HepG2 (cell line): ENCODE results near the gene NDUFB10. TPM values are rescaled to one million over a fixed set of nuclear protein-coding genes. Genes with fewer than 3 reads are reported as not detected.

Source experiments
- GTF3A ChIP-seq: sonication (generic); formaldehyde crosslinking; conservative IDR thresholded peaks from 2 replicates; pipeline ENCODE4 v1.4.0; 2020; ENCODE audit warnings: mild to moderate bottlenecking, missing genetic modification reagents
- LBX2 ChIP-seq: sonication (generic); formaldehyde crosslinking; IDR thresholded peaks from 2 replicates; pipeline ENCODE4 v1.5.0; 2020; ENCODE audit warnings: missing genetic modification reagents, mild to moderate bottlenecking, borderline replicate concordance
- MZF1 ChIP-seq: sonication (generic); formaldehyde crosslinking; IDR thresholded peaks from 2 replicates; pipeline ENCODE4 v1.8.1; 2023; ENCODE audit warnings: mild to moderate bottlenecking, missing genetic modification reagents, borderline replicate concordance
- SALL2 ChIP-seq: sonication (generic); formaldehyde crosslinking; IDR thresholded peaks from 2 replicates; pipeline ENCODE4 v1.8.1; 2023; ENCODE audit warnings: mild to moderate bottlenecking, missing genetic modification reagents, inconsistent platforms
- SETDB1 ChIP-seq: sonication (generic); formaldehyde crosslinking; IDR thresholded peaks from 2 replicates; pipeline ENCODE4 v1.5.1; 2020; ENCODE audit warnings: missing genetic modification reagents, mild to moderate bottlenecking, borderline replicate concordance
- SKIL ChIP-seq: sonication (generic); formaldehyde crosslinking; IDR thresholded peaks from 2 replicates; pipeline ENCODE4 v1.8.0; 2022; ENCODE audit warnings: missing genetic modification reagents, mild to moderate bottlenecking, moderate library complexity, borderline replicate concordance
- THAP7 ChIP-seq: sonication (generic); formaldehyde crosslinking; IDR thresholded peaks from 2 replicates; pipeline ENCODE4 v1.8.1; 2023; ENCODE audit warnings: mild to moderate bottlenecking, missing genetic modification reagents
- ZKSCAN1 ChIP-seq: fragments of 150-350 bp; IDR thresholded peaks from 2 replicates; pipeline ENCODE4 v1.6.1; 2014; ENCODE audit warnings: low read length
- ZNF20 ChIP-seq: sonication (generic); formaldehyde crosslinking; IDR thresholded peaks from 2 replicates; pipeline ENCODE4 v1.4.0; 2020; ENCODE audit warnings: mild to moderate bottlenecking, moderate library complexity, missing genetic modification reagents
- ZNF609 ChIP-seq: sonication (generic); formaldehyde crosslinking; IDR thresholded peaks from 2 replicates; pipeline ENCODE4 v1.4.0; 2020; ENCODE audit warnings: mild to moderate bottlenecking, missing genetic modification reagents, borderline replicate concordance
- ZXDC ChIP-seq: sonication (generic); formaldehyde crosslinking; IDR thresholded peaks from 2 replicates; pipeline ENCODE4 v1.5.0; 2020; ENCODE audit warnings: mild to moderate bottlenecking, missing genetic modification reagents
- polyA plus RNA-seq, 8 experiments: library from polyadenylated mRNA; depleted of rRNA in 3 of 8; stranded (reverse) in 7 of 8; unstranded in 1 of 8; fragments of >200 nt; fragmentation: Illumina TruSeq in 4 of 8; extraction: Trizol in 4 of 8; gene quantifications; 2 replicates each; pipeline versions ENCODE4 v1.2.1 to v1.2.3, GENCODE V29; 2011 to 2016; ENCODE audit warnings: low read depth in 4 of 8, missing spikeins in 1 of 8, mixed read lengths in 1 of 8; ENCODE audit not compliant: insufficient read depth in 1 of 8
- total RNA-seq, 5 experiments: library from RNA; depleted of rRNA; stranded (reverse); fragments of >200 nt; fragmentation: Illumina TruSeq; extraction: Trizol; gene quantifications; 2 replicates each; pipeline ENCODE4 v1.2.3, GENCODE V29; 2016; ENCODE audit warnings: low read depth in 1 of 5
- TF ChIP-seq, protein P1 (sequence below): fragments of 450-650 bp; IDR thresholded peaks from 2 replicates; pipeline ENCODE4 v1.6.1; 2017
- TF ChIP-seq, protein P2 (sequence below): sonication (generic); formaldehyde crosslinking; IDR thresholded peaks from 2 replicates; pipeline ENCODE4 v1.4.0; 2020; ENCODE audit warnings: missing genetic modification reagents; ENCODE audit errors: not compliant biosample characterization

The NDUFB10 gene
- total and polyA plus RNA-seq, 2 of the 13 experiments (the other 11 are each of a cell fraction or from before 2014, with no cell fraction given) = 68.6 to 157 TPM

- TF ChIP-seq ZNF20 (CRISPR knock-in tag) (no peak), THAP7 (CRISPR knock-in tag) (peak; percentile 67; the same call in 1 of the 2 replicates), ZXDC (CRISPR knock-in tag) (no peak), MZF1 (CRISPR knock-in tag) (no peak), SKIL (no peak), SALL2 (CRISPR knock-in tag) (peak; percentile 76), GTF3A (CRISPR knock-in tag) (0 out of 2 replicates have a peak, but pooled peaks have one; percentile 76), LBX2 (CRISPR knock-in tag) (peak; percentile 76; the same call in 1 of the 2 replicates), ZNF609 (CRISPR knock-in tag) (peak; percentile 48; the same call in 1 of the 2 replicates), ZKSCAN1 (no peak), SETDB1 (no peak)
- TF ChIP-seq, protein P1, sequence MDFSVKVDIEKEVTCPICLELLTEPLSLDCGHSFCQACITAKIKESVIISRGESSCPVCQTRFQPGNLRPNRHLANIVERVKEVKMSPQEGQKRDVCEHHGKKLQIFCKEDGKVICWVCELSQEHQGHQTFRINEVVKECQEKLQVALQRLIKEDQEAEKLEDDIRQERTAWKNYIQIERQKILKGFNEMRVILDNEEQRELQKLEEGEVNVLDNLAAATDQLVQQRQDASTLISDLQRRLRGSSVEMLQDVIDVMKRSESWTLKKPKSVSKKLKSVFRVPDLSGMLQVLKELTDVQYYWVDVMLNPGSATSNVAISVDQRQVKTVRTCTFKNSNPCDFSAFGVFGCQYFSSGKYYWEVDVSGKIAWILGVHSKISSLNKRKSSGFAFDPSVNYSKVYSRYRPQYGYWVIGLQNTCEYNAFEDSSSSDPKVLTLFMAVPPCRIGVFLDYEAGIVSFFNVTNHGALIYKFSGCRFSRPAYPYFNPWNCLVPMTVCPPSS = no peak
- TF ChIP-seq, protein P2, sequence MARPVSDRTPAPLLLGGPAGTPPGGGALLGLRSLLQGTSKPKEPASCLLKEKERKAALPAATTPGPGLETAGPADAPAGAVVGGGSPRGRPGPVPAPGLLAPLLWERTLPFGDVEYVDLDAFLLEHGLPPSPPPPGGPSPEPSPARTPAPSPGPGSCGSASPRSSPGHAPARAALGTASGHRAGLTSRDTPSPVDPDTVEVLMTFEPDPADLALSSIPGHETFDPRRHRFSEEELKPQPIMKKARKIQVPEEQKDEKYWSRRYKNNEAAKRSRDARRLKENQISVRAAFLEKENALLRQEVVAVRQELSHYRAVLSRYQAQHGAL = no peak
These were observed 29.6 kb upstream of the NDUFB10 start (continued) for GRCh38 chr16:1929578-1930337.
